HG03066 (cell line): ENCODE data around the gene PDE1A.
A peak's percentile ranks its signal among the peaks of the same experiment; 100 is the strongest.
"Not testable (repeated sequence)": the region's sequence is repeated elsewhere in the genome, so short reads cannot be mapped to it uniquely, and the experiment has no call there.

ENCODE experiments used
- ATAC-seq: cut with Tn5 transposase; IDR thresholded peaks from one replicate; pipeline ENCODE4 v1.9.1; 2021; ENCODE audit warnings: low read depth; ENCODE audit not compliant: unreplicated experiment

Gene PDE1A

GRCh38 chr2:182291296-182291695, 135.5 kb downstream of the PDE1A start:
- ATAC-seq = no peak

GRCh38 chr2:182283512-182283911, 143.3 kb downstream of the PDE1A start:
- ATAC-seq = no peak

- ATAC-seq = no peak
Observed at GRCh38 chr2:182281276-182281675, 145.6 kb downstream of the PDE1A start.

GRCh38 chr2:182280118-182280517, 146.7 kb downstream of the PDE1A start:
- no peak for ATAC-seq

- not testable (repeated sequence) for ATAC-seq
Observed at GRCh38 chr2:182276662-182277061, 150.2 kb downstream of the PDE1A start.

DNA sequence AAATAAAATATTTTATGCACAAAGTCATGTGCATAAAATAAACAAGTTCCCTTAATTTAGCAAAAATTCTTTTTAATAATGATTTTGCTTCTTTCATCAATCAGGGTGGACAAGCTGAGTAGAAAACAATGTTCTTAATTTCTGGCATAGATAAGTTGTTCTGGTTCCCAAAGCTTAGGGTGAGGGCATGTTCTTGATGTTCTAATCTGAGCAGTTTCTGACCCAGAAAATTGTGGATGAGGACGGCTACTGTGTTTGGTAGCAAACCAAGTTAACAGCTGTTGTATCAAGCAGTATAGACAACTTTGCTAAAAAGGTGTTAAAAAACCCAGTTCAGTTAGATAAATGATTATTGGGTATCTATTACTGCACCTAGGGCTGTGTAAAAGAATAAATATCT, 158.9 kb downstream of the PDE1A start:
- no peak for ATAC-seq

GRCh38 chr2:182266909-182267308, 159.9 kb downstream of the PDE1A start:
- no peak for ATAC-seq

DNA sequence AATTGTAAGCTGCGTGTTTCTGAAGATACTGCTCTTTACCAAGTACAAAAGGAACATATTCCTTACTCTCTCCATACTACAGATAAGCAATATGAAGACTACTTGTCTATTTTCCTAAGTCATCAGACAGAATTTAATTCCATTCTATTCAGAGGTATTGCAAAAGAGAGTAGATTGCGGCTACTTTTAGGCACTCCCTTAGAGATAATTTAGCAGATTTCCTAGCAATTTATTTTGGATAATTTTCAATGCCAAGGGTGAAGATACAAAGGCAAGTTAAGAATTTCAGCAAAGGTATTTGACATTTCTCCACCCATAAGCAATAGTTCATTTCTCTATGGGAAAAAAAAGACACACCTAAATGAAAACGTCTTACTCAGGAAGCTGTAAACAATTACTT, 161.1 kb downstream of the PDE1A start:
- ATAC-seq = no peak

GRCh38 chr2:182261860-182262387, 164.9 kb downstream of the PDE1A start:
- ATAC-seq = no peak

DNA sequence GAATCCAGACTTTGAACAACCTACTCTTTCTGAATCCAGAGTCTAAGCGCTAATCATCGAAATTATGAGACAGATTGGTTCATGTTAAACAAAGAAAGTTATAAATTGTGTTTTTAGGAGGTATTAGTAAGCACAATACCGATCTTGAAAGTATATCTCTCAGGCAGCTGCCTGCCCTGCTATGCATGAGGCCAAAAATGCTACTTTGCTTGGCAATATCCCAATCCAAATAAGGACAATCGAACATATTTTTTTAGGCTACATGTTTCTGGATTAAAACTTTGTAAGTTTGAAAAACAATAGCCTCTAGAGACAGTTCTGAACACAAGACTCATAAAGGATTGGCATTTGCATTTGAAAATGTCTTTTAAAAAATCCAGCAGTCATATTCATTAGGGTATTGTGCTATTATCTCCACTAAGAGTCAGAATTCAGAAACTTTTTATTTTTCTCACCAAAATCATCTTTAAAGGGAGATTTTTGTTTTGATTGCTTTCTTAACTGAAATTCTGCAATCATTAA, 167.1 kb downstream of the PDE1A start:
- no peak for ATAC-seq

- ATAC-seq = no peak
Observed at GRCh38 chr2:182252534-182252933, 174.3 kb downstream of the PDE1A start.

DNA sequence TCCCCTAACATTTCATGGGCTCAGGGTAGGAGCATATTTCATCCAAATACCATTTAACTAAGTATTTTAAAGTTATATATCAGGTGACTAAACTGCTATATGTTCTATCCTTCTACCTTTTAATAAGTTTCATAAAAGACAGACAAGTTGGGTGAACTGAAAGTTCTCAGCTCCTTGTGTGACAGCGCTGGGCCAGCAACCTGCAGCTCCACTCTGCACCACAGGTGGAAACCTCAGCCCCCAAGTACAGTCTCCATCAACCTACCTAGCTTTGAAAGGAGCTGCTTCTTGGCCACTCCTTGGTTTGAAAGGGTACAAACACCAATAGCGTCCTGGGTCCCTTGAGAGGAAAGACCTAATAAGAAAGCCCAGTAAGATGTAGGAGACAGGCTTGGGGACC, 177.9 kb downstream of the PDE1A start:
- ATAC-seq = no peak

- no peak for ATAC-seq
Observed at GRCh38 chr2:182248362-182248761, 178.5 kb downstream of the PDE1A start.

DNA sequence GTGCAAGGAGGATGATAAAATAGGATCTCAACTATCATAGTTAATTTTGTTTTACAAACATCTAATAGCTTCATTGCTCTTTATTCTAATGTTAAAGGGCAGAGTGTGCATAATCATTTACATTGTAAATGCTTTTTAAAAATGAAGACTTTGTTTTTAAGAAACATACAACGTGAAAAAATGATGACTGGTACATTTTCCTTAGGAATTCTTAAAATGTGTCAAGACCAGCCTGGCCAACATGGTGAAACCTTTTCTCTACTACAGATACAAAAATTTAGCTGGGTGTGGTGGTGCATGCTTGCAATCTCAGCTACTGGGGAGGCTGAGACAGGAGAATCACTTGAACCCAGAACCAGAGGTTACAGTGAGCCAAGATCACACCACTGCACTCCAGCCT, 179.0 kb downstream of the PDE1A start:
- no peak for ATAC-seq

DNA sequence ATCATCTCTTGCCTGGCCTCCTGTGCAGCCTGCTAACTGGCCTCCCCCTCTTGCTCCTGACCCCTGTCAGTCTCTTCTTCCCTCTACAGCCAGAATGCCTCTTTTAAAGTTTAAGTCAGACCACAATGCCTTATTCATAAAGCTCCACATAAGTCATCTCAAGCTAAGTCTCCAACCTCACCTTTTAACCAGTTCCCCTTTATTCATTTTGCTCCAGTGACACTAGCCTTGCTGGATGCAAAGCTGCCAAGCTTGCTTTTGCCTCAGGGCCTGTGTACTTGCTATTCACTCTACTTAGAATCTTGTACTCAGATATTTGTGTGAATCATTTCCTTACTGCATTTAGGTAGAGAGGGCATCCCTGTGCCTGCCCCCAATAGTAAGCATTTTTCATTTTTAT, 180.9 kb downstream of the PDE1A start:
- no peak for ATAC-seq

- ATAC-seq = no peak
Observed at GRCh38 chr2:182242609-182243008, 184.2 kb downstream of the PDE1A start.

DNA sequence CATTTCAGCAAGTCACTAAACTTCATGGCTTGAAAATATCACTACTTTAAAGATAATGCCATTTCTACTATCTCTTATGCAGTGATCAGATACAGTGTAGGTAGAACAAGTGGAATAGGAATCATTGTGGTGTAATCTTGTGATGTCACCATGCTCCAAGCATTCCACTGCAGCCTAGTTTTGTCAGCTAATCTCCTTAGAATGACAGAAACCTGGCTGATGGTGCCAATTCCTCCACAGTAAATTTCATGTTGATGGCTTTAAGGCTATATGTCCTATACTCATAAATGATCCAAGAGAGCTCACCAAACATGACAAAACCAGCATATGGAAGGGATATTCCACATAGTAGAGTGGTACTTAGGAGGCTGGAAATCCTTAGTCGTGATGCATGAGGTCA, 184.9 kb downstream of the PDE1A start:
- no peak for ATAC-seq

DNA sequence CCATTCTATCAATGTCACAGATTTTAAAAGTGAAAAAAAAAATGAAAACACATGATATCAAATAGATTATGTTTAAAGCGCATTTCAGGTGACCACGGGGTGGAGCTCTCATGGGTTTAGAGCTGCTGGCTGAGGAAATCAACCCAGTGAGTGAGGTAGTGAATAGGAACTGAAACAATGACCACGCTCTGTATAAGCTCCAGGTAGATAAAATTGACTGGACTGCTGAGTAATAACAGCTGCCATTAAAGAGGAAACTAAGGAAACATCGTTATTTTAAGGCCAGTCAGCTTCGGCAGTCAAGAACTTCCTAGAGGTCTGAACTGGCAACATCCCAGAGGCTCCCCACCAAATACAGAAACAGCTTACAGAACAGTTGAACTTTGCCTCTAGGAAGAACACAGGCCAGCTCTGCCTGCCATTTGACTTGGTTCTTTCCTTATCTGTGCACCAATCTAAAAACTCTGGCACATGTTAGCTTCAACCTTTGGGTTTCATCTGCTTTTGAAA, 185.9 kb downstream of the PDE1A start:
- peak; percentile 100 for ATAC-seq

DNA sequence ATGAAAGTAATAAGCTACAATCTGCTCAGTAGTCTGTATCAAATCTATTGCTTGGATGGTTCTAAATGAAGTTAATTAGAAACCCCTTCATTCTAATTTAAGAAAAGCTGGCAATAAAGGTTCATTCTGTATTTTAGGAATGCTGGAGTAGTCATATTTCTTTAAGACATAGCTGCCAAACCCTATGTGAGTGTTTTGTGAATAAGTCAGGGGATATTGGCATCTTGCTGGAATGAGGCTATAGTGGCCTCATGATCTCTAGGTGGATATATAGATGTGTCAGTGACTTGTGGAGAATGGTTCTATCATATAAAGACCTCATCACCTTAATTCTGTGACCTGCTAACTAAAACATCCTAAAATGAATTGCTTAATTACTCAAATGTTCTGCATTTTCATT, 196.3 kb downstream of the PDE1A start:
- no peak for ATAC-seq

GRCh38 chr2:182229297-182229696, 197.5 kb downstream of the PDE1A start:
- no peak for ATAC-seq

DNA sequence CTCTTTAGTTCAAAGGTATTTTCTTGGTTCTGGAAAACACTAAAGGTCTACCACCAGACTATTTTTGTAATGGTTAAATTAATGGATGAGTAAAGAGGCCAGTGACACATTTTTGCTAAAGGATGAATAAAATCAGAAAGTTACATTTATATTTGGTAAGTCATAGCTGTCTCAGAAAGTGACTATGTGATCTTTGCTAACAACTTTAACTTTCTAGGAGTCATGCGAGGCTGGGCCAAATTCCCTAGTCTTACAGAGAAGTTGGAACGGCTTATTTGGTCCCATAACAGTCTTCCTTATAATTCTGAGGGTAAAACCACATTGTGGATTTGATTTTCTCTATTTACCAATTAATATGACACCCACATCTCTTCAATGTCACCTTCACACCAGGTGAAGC, 198.1 kb downstream of the PDE1A start:
- ATAC-seq = no peak

GRCh38 chr2:182228073-182228473, 198.8 kb downstream of the PDE1A start:
- ATAC-seq = no peak

DNA sequence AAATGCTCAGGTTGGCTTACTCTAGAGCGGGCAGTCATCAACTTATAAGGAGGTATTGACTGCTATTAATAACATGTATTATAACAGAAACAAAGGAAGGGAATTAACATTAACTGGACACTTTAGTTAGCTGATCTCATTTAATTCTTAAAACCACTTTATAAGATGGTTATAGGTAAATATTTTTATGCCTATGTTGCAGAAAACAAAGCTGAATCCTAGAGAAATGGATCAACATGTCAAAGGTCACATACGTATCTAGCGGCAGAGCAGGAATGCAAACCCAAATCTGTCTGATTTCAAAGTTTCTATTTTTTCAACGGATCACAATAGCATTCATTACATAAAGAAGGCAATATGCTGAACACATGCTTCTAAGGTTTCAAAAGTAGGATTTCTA, 200.0 kb downstream of the PDE1A start:
- ATAC-seq = no peak
